GM12878 (cell line): ENCODE data around the gene BLCAP. TPM values are rescaled to one million over a fixed set of nuclear protein-coding genes. Genes with fewer than 3 reads are reported as not detected.

Source experiments
- ATAC-seq: fragments of 200-7000 bp; cut with Tn5 transposase; 3 replicates; pipeline ENCODE4 v1.9.1; 2020; ENCODE audit warnings: mild to moderate bottlenecking, moderate library complexity
- BruUV-seq: library from RNA; stranded (reverse); fragments of 400-500 nt; replicated peaks from 2 replicates; lab custom pipeline; 2021; lab: Mats Ljungman, UMichigan
- CTCF ChIA-PET: fragments of 300-600 bp; sonication (Branson Sonifier 250); formaldehyde crosslinking; extraction: SDS; loops from one replicate; lab custom pipeline; 2021; ENCODE audit warnings: inconsistent platforms; lab: Yijun Ruan, JAX
- POLR2A ChIA-PET: fragments of 350-600 bp; formaldehyde crosslinking; extraction: SDS; loops from one replicate; lab custom pipeline; 2021; ENCODE audit warnings: inconsistent platforms; lab: Charles Lee
- RAD21 ChIA-PET: fragments of 300-600 bp; sonication (Branson Sonifier 250); formaldehyde crosslinking; loops from one replicate; lab custom pipeline; 2023; ENCODE audit warnings: antibody characterized with exemption; ENCODE audit not compliant: unreplicated experiment; lab: Charles Lee
- SMC1A ChIA-PET: fragments of 300-600 bp; sonication (Branson Sonifier 250); formaldehyde crosslinking; loops from one replicate; lab custom pipeline; 2023; ENCODE audit not compliant: unreplicated experiment, uncharacterized antibody; lab: Charles Lee
- DNase-seq: peaks from one replicate; pipeline ENCODE4 v3.0.0-alpha.2; 2011; ENCODE audit warnings: low read depth, low spot score
- FAIRE-seq: peaks from 3 replicates; lab custom pipeline; 2011; peaks lifted over from hg19 to GRCh38; lab: Jason Lieb, UNC
- H2AFZ ChIP-seq: 2 replicates; pipeline ENCODE4 v1.6.0; 2011; ENCODE audit warnings: low read depth, low read length, control low read depth; ENCODE audit not compliant: control insufficient read depth
- H3K27ac ChIP-seq: 2 replicates; pipeline ENCODE4 v1.5.1; 2011; ENCODE audit warnings: control low read depth; ENCODE audit not compliant: control insufficient read depth, insufficient read depth
- H3K27me3 ChIP-seq, 2 experiments: replicated peaks in 1 of 2; 2 replicates each; pipeline versions ENCODE4 v1.6.0 to v1.6.1; 2011; ENCODE audit warnings: low read length in 1 of 2; ENCODE audit not compliant: control insufficient read depth in 2 of 2, insufficient read depth in 2 of 2
- H3K36me3 ChIP-seq, 2 experiments: 2 replicates each; pipeline ENCODE4 v1.5.1; 2011; ENCODE audit warnings: low read length in 1 of 2; ENCODE audit not compliant: control insufficient read depth in 2 of 2, insufficient read depth in 2 of 2
- H3K4me1 ChIP-seq: 2 replicates; pipeline ENCODE4 v1.6.1; 2011; ENCODE audit warnings: mild to moderate bottlenecking, low read length, moderate library complexity, mixed read lengths; ENCODE audit not compliant: control insufficient read depth, insufficient read depth
- H3K4me2 ChIP-seq: 2 replicates; pipeline ENCODE4 v1.6.0; 2011; ENCODE audit warnings: control low read depth; ENCODE audit not compliant: control insufficient read depth, insufficient read depth
- H3K4me3 ChIP-seq: fragments of 200-600 bp; sonication (generic); 2 replicates; pipeline ENCODE4 v1.5.1; 2016
- H3K79me2 ChIP-seq: 2 replicates; pipeline ENCODE4 v1.6.0; 2011; ENCODE audit warnings: low read length; ENCODE audit not compliant: control insufficient read depth, insufficient read depth
- H3K9ac ChIP-seq: 2 replicates; pipeline ENCODE4 v1.8.0; 2011; ENCODE audit warnings: low read length, control low read depth, mixed read lengths; ENCODE audit not compliant: control insufficient read depth, insufficient read depth
- H3K9me3 ChIP-seq: replicated peaks from 3 replicates; pipeline ENCODE4 v1.5.1; 2011; ENCODE audit warnings: mild to moderate bottlenecking, low read length; ENCODE audit not compliant: control insufficient read depth, insufficient read depth
- H4K20me1 ChIP-seq: 2 replicates; pipeline ENCODE4 v1.6.0; 2011; ENCODE audit not compliant: control insufficient read depth, insufficient read depth
- ATF2 ChIP-seq: IDR thresholded peaks from 2 replicates; pipeline ENCODE4 v1.6.1; 2012; ENCODE audit warnings: low read length, inconsistent platforms
- CTCF ChIP-seq, 3 experiments: IDR thresholded peaks in 2 of 3; conservative IDR thresholded peaks in 1 of 3; 2 replicates each; pipeline ENCODE4 v1.5.1; 2011; ENCODE audit warnings: low read depth in 3 of 3, low read length in 3 of 3, mild to moderate bottlenecking in 3 of 3, control low read depth in 2 of 3, moderate library complexity in 2 of 3, inconsistent platforms in 1 of 3, mixed read lengths in 1 of 3; ENCODE audit not compliant: control insufficient read depth in 2 of 3, insufficient read depth in 1 of 3; ENCODE audit errors: extremely low read depth in 1 of 3
- HDGF ChIP-seq: fragments of 450-650 bp; IDR thresholded peaks from 2 replicates; pipeline ENCODE4 v1.6.1; 2016; ENCODE audit warnings: antibody characterized with exemption
- IRF3 ChIP-seq: fragments of 450-650 bp; IDR thresholded peaks from 2 replicates; pipeline ENCODE4 v1.6.1; 2014; ENCODE audit warnings: mild to moderate bottlenecking
- JUND ChIP-seq: IDR thresholded peaks from 2 replicates; pipeline ENCODE4 v1.6.1; 2012; ENCODE audit warnings: low read depth, mild to moderate bottlenecking, low read length, improper control_type of control experiment, moderate library complexity
- KDM1A ChIP-seq: fragments of 200-600 bp; sonication (generic); IDR thresholded peaks from 2 replicates; pipeline ENCODE4 v1.6.1; 2016; ENCODE audit warnings: borderline replicate concordance
- LARP7 ChIP-seq: fragments of 450-650 bp; IDR thresholded peaks from 2 replicates; pipeline ENCODE4 v1.6.1; 2017; ENCODE audit warnings: mild to moderate bottlenecking
- PML ChIP-seq: IDR thresholded peaks from 2 replicates; pipeline ENCODE4 v1.6.1; 2012; ENCODE audit warnings: low read length, inconsistent platforms
- REST ChIP-seq: IDR thresholded peaks from 2 replicates; pipeline ENCODE4 v1.6.1; 2012; ENCODE audit warnings: mild to moderate bottlenecking, low read depth, low read length
- SKIL ChIP-seq: fragments of 450-650 bp; IDR thresholded peaks from 2 replicates; pipeline ENCODE4 v1.6.1; 2017; ENCODE audit warnings: mild to moderate bottlenecking, low read depth, inconsistent platforms; ENCODE audit not compliant: poor library complexity, severe bottlenecking
- USF2 ChIP-seq: IDR thresholded peaks from 2 replicates; pipeline ENCODE4 v1.6.1; 2011; ENCODE audit warnings: low read depth, low read length, improper control_type of control experiment, borderline replicate concordance
- ZNF622 ChIP-seq: fragments of 450-650 bp; IDR thresholded peaks from 2 replicates; pipeline ENCODE4 v1.6.1; 2017; ENCODE audit warnings: mild to moderate bottlenecking, inconsistent platforms
- WGBS: methylation state at CpG from one replicate; pipeline ENCODE4 v1.1.6; 2016; ENCODE audit warnings: low lambda C conversion rate; ENCODE audit not compliant: insufficient replicate concordance, insufficient coverage; ENCODE audit errors: missing lambda C conversion rate; 5-methylcytosine and 5-hydroxymethylcytosine counted together
- in situ Hi-C: fragments of 300-500 bp; cut with MboI; formaldehyde crosslinking; loops from 9 replicates; pipeline ENCODE4 v1.14.3; 2018; ENCODE audit warnings: mixed read lengths
- intact Hi-C: fragments of 100-400 bp; cut with micrococcal nuclease; formaldehyde crosslinking; loops from one replicate; pipeline ENCODE4 v1.14.2; 2022; ENCODE audit not compliant: unreplicated experiment
- polyA plus RNA-seq, 11 experiments: library from polyadenylated mRNA; depleted of rRNA in 4 of 11; unstranded in 6 of 11; stranded (reverse) in 5 of 11; fragments of >200 nt; fragmentation: Nextera tagmentation in 4 of 11; fragmentation: Illumina TruSeq in 1 of 11; extraction: Ambion mirVana in 4 of 11; extraction: Trizol in 1 of 11; gene quantifications; 1 replicate in 1 of 11; 2 replicates in 10 of 11; pipeline versions ENCODE4 v1.2.1 to v1.2.3, GENCODE V29; 2011 to 2016; ENCODE audit warnings: inconsistent platforms in 2 of 11, missing spikeins in 2 of 11, low read depth in 1 of 11
- total RNA-seq, 4 experiments: library from RNA; depleted of rRNA in 3 of 4; stranded (reverse); fragments of >200 nt in 3 of 4; fragmentation: Illumina TruSeq in 1 of 4; extraction: Trizol in 1 of 4; gene quantifications; 2 replicates each; pipeline versions ENCODE4 v1.2.1 to v1.2.3, GENCODE V29; 2013 to 2021

BLCAP gene
- total and polyA plus RNA-seq, 10 of the 15 experiments (the other 5 are each of a cell fraction or from before 2014, with no cell fraction given) = 24.6 to 62.3 (median 47.3) TPM

- no peak for TF ChIP-seq REST
- TF ChIP-seq JUND = no peak
- TF ChIP-seq LARP7 = no peak
- no peak for TF ChIP-seq HDGF
- no peak for TF ChIP-seq PML
Observed at GRCh38 chr20:37558306-37558705, 30.6 kb upstream of the BLCAP start (continued).

GRCh38 chr20:37556538-37556937 is 28.9 kb upstream of the BLCAP start:
- ChIA-PET RAD21 (no interaction called here), SMC1A (no interaction called here), CTCF (interaction anchor here (1.0 kb wide), 1 partner anchor 8 kb away, joined by 3 read pairs; no protein-coding TSS in a partner anchor), POLR2A (no interaction called here)
- DNase-seq (no peak), ATAC-seq (no peak), FAIRE-seq (no peak)
- Histone ChIP-seq H2AFZ (no peak overlapping the region), H3K9ac (no peak overlapping the region), H3K4me1 (no peaks in the 10 kb centered on the region), H3K9me3 (no peaks in the 10 kb centered on the region), H3K4me3 (no peak overlapping the region), H4K20me1 (no peaks in the 10 kb centered on the region), H3K27ac (no peak overlapping the region), H3K4me2 (no peak overlapping the region), H3K36me3 (no peaks in the 10 kb centered on the region), H3K79me2 (no peaks in the 10 kb centered on the region), H3K27me3 (peaks cover 0 to 2% of the 10 kb centered on the region in 2 experiments; a peak in 2 of 4 replicates)
- in situ Hi-C loops = no loop called here
- BruUV-seq = no TSS peak
- intact Hi-C loops = no loop called here
- 38% methylated on average over 6 of the region's 6 CpGs for WGBS
- TF ChIP-seq ATF2 (no peak), SKIL (no peak), ZNF622 (no peak), USF2 (no peak), KDM1A (no peak), CTCF (IDR thresholded peaks at IDR 0.05 in 2 of 3, conservative IDR thresholded peaks at IDR 0.05 in 1 of 3; ENCODE audit: control insufficient read depth in 2 of 3, extremely low read depth in 1 of 3, insufficient read depth in 1 of 3, low read depth in 3 of 3, low read length in 3 of 3) (no peak), IRF3 (no peak)
